Activated CD8-positive, alpha-beta T cell treated with anti-CD3 and anti-CD28 coated beads for 36 hours (primary cell): ENCODE measurements around the gene PRR11. TPM values are rescaled to one million over a fixed set of nuclear protein-coding genes. Genes with fewer than 3 reads are reported as not detected.
"Not testable (repeated sequence)": the region's sequence is repeated elsewhere in the genome, so short reads cannot be mapped to it uniquely, and the experiment has no call there.

Source experiments
- ATAC-seq: fragments of 200-7000 bp; cut with Tn5 transposase; one replicate; pipeline ENCODE4 v1.10.0; 2021; ENCODE audit warnings: mild to moderate bottlenecking, moderate library complexity
- CTCF ChIA-PET: fragments of 350-600 bp; sonication (Branson Sonifier 250); formaldehyde crosslinking; loops from one replicate; lab custom pipeline; 2021; ENCODE audit warnings: antibody characterized with exemption; lab: Charles Lee
- POLR2A ChIA-PET: fragments of 350-600 bp; sonication (Branson Sonifier 250); formaldehyde crosslinking; loops from one replicate; lab custom pipeline; 2021; ENCODE audit warnings: antibody characterized with exemption; lab: Charles Lee
- DNase-seq: peaks from one replicate; pipeline ENCODE4 v3.0.0-alpha.2; 2020
- H3K27ac Mint-ChIP-seq: one replicate; pipeline ENCODE4 v1.8.0; 2021; ENCODE audit warnings: mild to moderate bottlenecking, mixed read lengths
- H3K27me3 Mint-ChIP-seq: one replicate; pipeline ENCODE4 v1.8.0; 2021; ENCODE audit warnings: mixed read lengths
- H3K36me3 Mint-ChIP-seq: one replicate; pipeline ENCODE4 v1.8.0; 2021; ENCODE audit warnings: low read depth, mixed read lengths
- H3K4me1 Mint-ChIP-seq: one replicate; pipeline ENCODE4 v1.8.0; 2021; ENCODE audit warnings: low read depth, mixed read lengths
- H3K4me3 Mint-ChIP-seq: one replicate; pipeline ENCODE4 v1.8.0; 2021; ENCODE audit warnings: mild to moderate bottlenecking, moderate library complexity, mixed read lengths
- H3K9me3 Mint-ChIP-seq: one replicate; pipeline ENCODE4 v1.8.0; 2021; ENCODE audit warnings: mixed read lengths
- CTCF ChIP-seq: fragments of 200-600 bp; IDR thresholded peaks from one replicate; pipeline ENCODE4 v1.8.0; 2022; ENCODE audit warnings: antibody characterized with exemption, mild to moderate bottlenecking
- intact Hi-C: fragments of 100-400 bp; cut with micrococcal nuclease; formaldehyde crosslinking; loops from one replicate; pipeline ENCODE4 v1.10.0; 2022
- total RNA-seq, 2 experiments: library from RNA; stranded (reverse); gene quantifications; one replicate each; pipeline ENCODE4 v1.2.3, GENCODE V29; 2021

Gene PRR11
- total RNA-seq, 2 experiments from 2014 or later: 66.6 to 67.5 TPM

- Mint-ChIP-seq H3K27me3 (no peaks in the 10 kb centered on the region), H3K4me3 (no peak overlapping the region), H3K27ac (no peak overlapping the region), H3K9me3 (no peaks in the 10 kb centered on the region), H3K36me3 (peaks cover 7% of the 10 kb centered on the region), H3K4me1 (peaks cover 8% of the 10 kb centered on the region)
- no peak for DNase-seq
- CTCF ChIA-PET: interaction anchor here (1.6 kb wide), 1 partner anchor 9 kb away, joined by 3 read pairs; no protein-coding TSS in a partner anchor
- TF ChIP-seq CTCF: no peak
- POLR2A ChIA-PET: no interaction called here
- no peak for ATAC-seq
- intact Hi-C loops: no loop called here
Observed at GRCh38 chr17:59167571-59168001, 12.0 kb downstream of the PRR11 start.

GRCh38 chr17:59172436-59173004, 17.0 kb downstream of the PRR11 start:
- no peak for DNase-seq

GRCh38 chr17:59174671-59175070, 19.1 kb downstream of the PRR11 start:
- H3K36me3 Mint-ChIP-seq: peaks cover 23% of the 10 kb centered on the region
- H3K27me3 Mint-ChIP-seq: no peaks in the 10 kb centered on the region
- peaks cover 2% of the 10 kb centered on the region for H3K4me1 Mint-ChIP-seq
- POLR2A ChIA-PET: no interaction called here
- H3K4me3 Mint-ChIP-seq: no peak overlapping the region
- no peak overlapping the region for H3K27ac Mint-ChIP-seq
- no peak for TF ChIP-seq CTCF
- ATAC-seq (no peak), DNase-seq (no peak)
- intact Hi-C loops: no loop called here
- CTCF ChIA-PET: no interaction called here
- peaks cover 2% of the 10 kb centered on the region for H3K9me3 Mint-ChIP-seq

More at GRCh38 chr17:59172436-59173004, 17.0 kb downstream of the PRR11 start:
- no peak for ATAC-seq
- H3K27ac Mint-ChIP-seq: no peak overlapping the region
- TF ChIP-seq CTCF: no peak
- intact Hi-C loops: no loop called here
- H3K9me3 Mint-ChIP-seq: peaks cover 2% of the 10 kb centered on the region
- CTCF ChIA-PET: no interaction called here
- POLR2A ChIA-PET: no interaction called here
- H3K27me3 Mint-ChIP-seq: no peaks in the 10 kb centered on the region
- H3K36me3 Mint-ChIP-seq: peaks cover 23% of the 10 kb centered on the region
- H3K4me3 Mint-ChIP-seq: no peak overlapping the region
- peaks cover 6% of the 10 kb centered on the region for H3K4me1 Mint-ChIP-seq

- H3K9me3 Mint-ChIP-seq: peaks cover 2% of the 10 kb centered on the region
- ChIA-PET POLR2A (no interaction called here), CTCF (no interaction called here)
- intact Hi-C loops: no loop called here
- no peaks in the 10 kb centered on the region for H3K27me3 Mint-ChIP-seq
- H3K4me3 Mint-ChIP-seq: no peak overlapping the region
- ATAC-seq: no peak
- peaks cover 2% of the 10 kb centered on the region for H3K4me1 Mint-ChIP-seq
- no peak for TF ChIP-seq CTCF
- no peak overlapping the region for H3K27ac Mint-ChIP-seq
- peaks cover 23% of the 10 kb centered on the region for H3K36me3 Mint-ChIP-seq
- no peak for DNase-seq
Observed at GRCh38 chr17:59175076-59175475, 19.5 kb downstream of the PRR11 start.

- TF ChIP-seq CTCF: no peak
- ChIA-PET CTCF (interaction anchor here (1.5 kb wide), 1 partner anchor 13 kb away, joined by 3 read pairs; no protein-coding TSS in a partner anchor), POLR2A (no interaction called here)
- Mint-ChIP-seq H3K4me1 (no peaks in the 10 kb centered on the region), H3K9me3 (no peaks in the 10 kb centered on the region), H3K4me3 (no peak overlapping the region), H3K27me3 (no peaks in the 10 kb centered on the region), H3K36me3 (peaks cover 10% of the 10 kb centered on the region), H3K27ac (no peak overlapping the region)
- ATAC-seq (no peak), DNase-seq (no peak)
- intact Hi-C loops: no loop called here
Observed at GRCh38 chr17:59178266-59178985, 22.9 kb downstream of the PRR11 start.

- POLR2A ChIA-PET, ATAC-seq, DNase-seq, H3K27ac Mint-ChIP-seq, H3K4me3 Mint-ChIP-seq, intact Hi-C loops, CTCF ChIA-PET, H3K27me3 Mint-ChIP-seq, H3K36me3 Mint-ChIP-seq, H3K9me3 Mint-ChIP-seq, H3K4me1 Mint-ChIP-seq: not testable (repeated sequence)
Observed at GRCh38 chr17:59179601-59180000, 24.1 kb downstream of the PRR11 start.
